Subcutaneous adipose tissue (tissue), 4 donors: ENCODE results near the gene MGMT. TPM values are rescaled to one million over a fixed set of nuclear protein-coding genes. Genes with fewer than 3 reads are reported as not detected.

Experiments
- CTCF ChIP-seq: fragments of 450-650 bp; IDR thresholded peaks from one replicate; pipeline ENCODE4 v1.5.1; 2016; ENCODE audit warnings: low read depth, mild to moderate bottlenecking, control low read depth, antibody characterized with exemption, moderate library complexity
- total RNA-seq, 4 donors: library from RNA; depleted of rRNA; stranded (reverse); fragments of >200 nt; gene quantifications; one replicate each; pipeline ENCODE4 v1.1.0, GENCODE V29; 2016

The MGMT gene
- total RNA-seq, 4 donors from 2014 or later = 27.5 to 74.8 (median 42.2) TPM

DNA sequence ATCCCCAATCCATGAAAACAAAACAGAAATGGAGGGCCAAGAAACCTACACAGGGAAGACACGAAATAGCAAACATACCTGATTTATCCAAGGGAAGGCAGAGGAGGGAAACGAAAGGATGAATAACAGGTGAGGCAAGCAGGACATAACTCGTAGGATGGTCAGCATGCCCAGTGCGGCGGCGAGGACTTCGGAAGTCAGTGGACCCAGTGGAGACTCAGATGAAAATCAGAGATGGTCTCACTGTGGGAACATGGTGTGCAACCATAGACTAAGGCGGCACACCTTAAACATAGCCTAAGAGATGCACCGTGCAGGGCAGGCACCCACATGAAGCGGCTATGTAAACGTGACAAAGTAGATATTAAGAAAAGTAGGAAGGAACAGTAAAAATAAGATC lies 157.5 kb downstream of the MGMT start:
- no peak for TF ChIP-seq CTCF

DNA sequence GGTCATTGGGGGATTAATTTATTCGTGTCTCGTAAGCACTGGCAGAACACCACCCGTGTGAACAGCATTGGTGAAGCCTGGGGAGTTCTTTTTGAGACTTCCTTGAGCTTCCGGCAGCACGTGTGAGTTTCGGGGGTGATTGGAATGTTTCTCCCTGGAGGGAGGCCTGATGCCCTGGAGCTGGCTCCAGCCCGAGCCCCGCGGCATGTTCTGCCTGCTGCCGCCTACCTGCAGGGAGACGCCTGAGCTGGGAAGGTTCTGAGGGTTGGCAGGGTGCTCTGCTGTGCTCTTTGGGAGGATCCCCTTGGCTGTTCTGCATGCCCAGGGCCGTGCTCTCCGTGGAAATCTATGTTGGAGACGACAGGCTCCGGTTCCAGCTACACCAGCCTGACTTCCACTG lies 159.3 kb downstream of the MGMT start:
- no peak for TF ChIP-seq CTCF

GRCh38 chr10:129626796-129627435 lies 159.9 kb downstream of the MGMT start:
- no peak for TF ChIP-seq CTCF

GRCh38 chr10:129627442-129627841 lies 160.4 kb downstream of the MGMT start:
- TF ChIP-seq CTCF = no peak

- TF ChIP-seq CTCF = no peak
These were observed 161.8 kb downstream of the MGMT start for GRCh38 chr10:129628823-129629222.

- TF ChIP-seq CTCF = no peak
These were observed 162.9 kb downstream of the MGMT start for GRCh38 chr10:129629911-129630310.

DNA sequence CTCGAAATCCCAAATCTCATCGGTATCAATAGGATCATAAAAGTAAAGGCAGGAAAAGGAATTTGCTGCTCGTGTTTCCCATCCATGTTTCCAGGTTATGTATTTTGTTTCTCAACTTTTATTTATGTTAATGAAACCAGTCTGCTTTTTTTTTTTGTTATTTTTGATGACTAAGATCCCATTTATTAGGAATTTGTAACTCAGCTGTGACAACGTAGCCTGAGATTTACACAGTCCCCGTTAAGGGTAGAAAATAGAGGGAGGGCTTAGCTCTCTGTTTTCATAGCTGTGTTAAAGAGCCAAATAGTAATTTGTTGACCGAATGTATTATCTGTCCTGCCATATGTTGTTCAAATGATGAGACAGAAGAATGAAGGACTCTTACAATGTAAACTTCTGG lies 164.0 kb downstream of the MGMT start:
- TF ChIP-seq CTCF = no peak
